NCI-H2107 treated with DMSO at 0.1 percent for 48 hours (cell line): ENCODE measurements around the gene GASK1A.

Experiments
- DNase-seq: peaks from one replicate; lab custom pipeline; 2025; ENCODE audit not compliant: unreplicated experiment; lab: John Stamatoyannopoulos, UW

GASK1A gene

GRCh38 chr3:42982645-42983412, 3.7 kb downstream of the GASK1A start:
- no peak for DNase-seq

GRCh38 chr3:42983927-42984326, 4.8 kb downstream of the GASK1A start:
- DNase-seq = no peak

- no peak for DNase-seq
Observed at GRCh38 chr3:42984701-42985100, 5.6 kb downstream of the GASK1A start.

- DNase-seq = no peak
Observed at GRCh38 chr3:42988097-42988496, 9.0 kb downstream of the GASK1A start.

GRCh38 chr3:42988566-42988965, 9.5 kb downstream of the GASK1A start:
- DNase-seq = no peak

GRCh38 chr3:42991341-42992315, 12.5 kb downstream of the GASK1A start:
- no peak for DNase-seq

- no peak for DNase-seq
Observed at GRCh38 chr3:42994595-42994994, 15.5 kb downstream of the GASK1A start.

- no peak for DNase-seq
Observed at GRCh38 chr3:42996021-42996420, 16.9 kb downstream of the GASK1A start.

- no peak for DNase-seq
Observed at GRCh38 chr3:42996633-42997075, 17.5 kb downstream of the GASK1A start.

GRCh38 chr3:42999212-42999611, 20.1 kb downstream of the GASK1A start:
- no peak for DNase-seq

GRCh38 chr3:42999632-43000031, 20.5 kb downstream of the GASK1A start:
- no peak for DNase-seq

- no peak for DNase-seq
Observed at GRCh38 chr3:43000387-43000786, 21.3 kb downstream of the GASK1A start.

GRCh38 chr3:43001094-43001553, 22.0 kb downstream of the GASK1A start:
- no peak for DNase-seq

GRCh38 chr3:43001556-43002121, 22.5 kb downstream of the GASK1A start:
- DNase-seq = no peak

GRCh38 chr3:43004282-43004681, 25.2 kb downstream of the GASK1A start:
- no peak for DNase-seq

GRCh38 chr3:43005253-43005652, 26.1 kb downstream of the GASK1A start:
- DNase-seq = no peak

GRCh38 chr3:43005981-43006380, 26.9 kb downstream of the GASK1A start:
- DNase-seq = no peak

GRCh38 chr3:43006825-43007224, 27.7 kb downstream of the GASK1A start:
- DNase-seq = no peak

GRCh38 chr3:43009547-43009946, 30.4 kb downstream of the GASK1A start:
- DNase-seq = no peak

GRCh38 chr3:43010638-43011037, 31.5 kb downstream of the GASK1A start:
- DNase-seq = no peak

- no peak for DNase-seq
Observed at GRCh38 chr3:43011638-43012037, 32.5 kb downstream of the GASK1A start.
